SU-DHL-6 (cell line): ENCODE measurements around the gene PLK1.
"Not testable (repeated sequence)": the region's sequence is repeated elsewhere in the genome, so short reads cannot be mapped to it uniquely, and the experiment has no call there.

Source experiments
- EZH2phosphoT487 ChIP-seq: fragments of 200-600 bp; sonication (generic), shearing (Covaris generic); conservative IDR thresholded peaks from 2 replicates; pipeline ENCODE4 v1.6.1; 2018; ENCODE audit warnings: mild to moderate bottlenecking, antibody characterized with exemption, low read length, moderate library complexity, mixed read lengths
- TF ChIP-seq, protein P1 (sequence below): fragments of 200-600 bp; sonication (generic); IDR thresholded peaks from one replicate; pipeline ENCODE4 v1.5.1; 2017; ENCODE audit warnings: antibody characterized with exemption, mild to moderate bottlenecking, low read length, moderate library complexity; ENCODE audit not compliant: insufficient read depth, poor library complexity, severe bottlenecking

DNA sequence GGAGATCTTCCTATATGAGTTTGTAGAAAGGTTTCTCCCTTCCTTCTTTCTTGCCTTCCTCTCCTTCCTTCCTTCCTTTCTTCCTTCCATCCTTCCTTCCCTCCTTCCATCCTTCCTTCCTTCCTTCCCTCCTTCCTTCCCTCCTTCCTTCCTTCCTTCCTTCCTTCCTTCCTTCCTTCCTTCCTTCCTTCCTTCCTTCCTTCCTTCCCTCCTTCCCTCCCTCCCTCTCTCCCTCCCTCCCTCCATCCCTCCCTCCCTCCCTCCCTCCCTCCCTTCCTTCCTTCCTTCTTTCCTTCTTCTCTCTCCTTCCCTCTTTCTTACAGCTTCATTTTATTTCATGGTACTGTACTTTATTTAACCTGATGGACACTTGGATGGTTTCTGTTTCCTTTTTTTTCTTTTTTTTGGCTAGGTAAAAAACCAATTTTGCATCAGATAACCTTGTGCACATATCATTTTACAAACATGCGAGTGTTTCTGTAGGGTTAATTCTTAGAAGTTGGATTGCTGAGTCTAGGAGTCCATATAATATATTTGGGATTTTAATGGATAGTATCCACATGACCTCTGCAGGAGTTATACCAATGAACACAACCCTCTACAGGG, 58.8 kb downstream of the PLK1 start:
- TF ChIP-seq, protein P1, sequence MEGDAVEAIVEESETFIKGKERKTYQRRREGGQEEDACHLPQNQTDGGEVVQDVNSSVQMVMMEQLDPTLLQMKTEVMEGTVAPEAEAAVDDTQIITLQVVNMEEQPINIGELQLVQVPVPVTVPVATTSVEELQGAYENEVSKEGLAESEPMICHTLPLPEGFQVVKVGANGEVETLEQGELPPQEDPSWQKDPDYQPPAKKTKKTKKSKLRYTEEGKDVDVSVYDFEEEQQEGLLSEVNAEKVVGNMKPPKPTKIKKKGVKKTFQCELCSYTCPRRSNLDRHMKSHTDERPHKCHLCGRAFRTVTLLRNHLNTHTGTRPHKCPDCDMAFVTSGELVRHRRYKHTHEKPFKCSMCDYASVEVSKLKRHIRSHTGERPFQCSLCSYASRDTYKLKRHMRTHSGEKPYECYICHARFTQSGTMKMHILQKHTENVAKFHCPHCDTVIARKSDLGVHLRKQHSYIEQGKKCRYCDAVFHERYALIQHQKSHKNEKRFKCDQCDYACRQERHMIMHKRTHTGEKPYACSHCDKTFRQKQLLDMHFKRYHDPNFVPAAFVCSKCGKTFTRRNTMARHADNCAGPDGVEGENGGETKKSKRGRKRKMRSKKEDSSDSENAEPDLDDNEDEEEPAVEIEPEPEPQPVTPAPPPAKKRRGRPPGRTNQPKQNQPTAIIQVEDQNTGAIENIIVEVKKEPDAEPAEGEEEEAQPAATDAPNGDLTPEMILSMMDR = not testable (repeated sequence)
- TF ChIP-seq EZH2phosphoT487 = not testable (repeated sequence)
